GM13977 (cell line): ENCODE data around the gene TMEM87B.

Experiments used
- DNase-seq: peaks from one replicate; pipeline ENCODE4 v3.0.0; 2012; ENCODE audit warnings: low spot score
- CTCF ChIP-seq: IDR thresholded peaks from 2 replicates; pipeline ENCODE4 v1.5.1; 2012; ENCODE audit warnings: mild to moderate bottlenecking, control low read depth; ENCODE audit not compliant: insufficient read depth; ENCODE audit errors: extremely low read depth, missing control alignments
- in situ Hi-C: fragments of 300-500 bp; cut with MboI; formaldehyde crosslinking; loops from one replicate; pipeline ENCODE4 v1.12.0; 2022; ENCODE audit warnings: low sequenced_read_pairs, low pct_unique_long_range_greater_than_20kb, mixed read lengths, inconsistent platforms; ENCODE audit not compliant: unreplicated experiment

The TMEM87B gene

GRCh38 chr2:112140899-112141625 is 86.0 kb downstream of the TMEM87B start:
- no peak for TF ChIP-seq CTCF
- in situ Hi-C loops, result no loop called here
- no peak for DNase-seq

GRCh38 chr2:112141626-112142007 is 86.5 kb downstream of the TMEM87B start:
- in situ Hi-C loops, result no loop called here
- no peak for TF ChIP-seq CTCF
- DNase-seq, result no peak

GRCh38 chr2:112142525-112143078 is 87.5 kb downstream of the TMEM87B start:
- TF ChIP-seq CTCF, result no peak
- no peak for DNase-seq
- in situ Hi-C loops, result no loop called here

DNA sequence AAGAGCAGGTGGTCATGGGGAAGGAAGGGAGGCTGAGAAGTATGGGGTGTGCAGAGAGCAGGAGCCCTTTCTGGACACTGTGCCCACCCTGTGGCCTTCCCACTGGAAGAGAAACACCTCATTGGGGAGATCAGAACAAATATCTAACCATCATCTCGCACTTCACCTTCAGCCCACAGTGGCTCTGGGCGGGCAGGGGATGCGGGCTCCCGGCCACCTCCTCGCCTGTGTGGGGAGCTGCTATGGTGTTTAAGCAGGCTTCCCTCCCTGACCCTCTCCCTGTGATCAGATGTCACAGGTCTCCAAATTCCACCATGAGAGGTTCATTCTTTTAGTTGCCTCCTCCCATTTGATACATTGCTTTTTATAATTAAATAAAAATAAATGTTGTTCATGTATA is 88.1 kb downstream of the TMEM87B start:
- TF ChIP-seq CTCF, result no peak
- in situ Hi-C loops, result no loop called here
- DNase-seq, result no peak

DNA sequence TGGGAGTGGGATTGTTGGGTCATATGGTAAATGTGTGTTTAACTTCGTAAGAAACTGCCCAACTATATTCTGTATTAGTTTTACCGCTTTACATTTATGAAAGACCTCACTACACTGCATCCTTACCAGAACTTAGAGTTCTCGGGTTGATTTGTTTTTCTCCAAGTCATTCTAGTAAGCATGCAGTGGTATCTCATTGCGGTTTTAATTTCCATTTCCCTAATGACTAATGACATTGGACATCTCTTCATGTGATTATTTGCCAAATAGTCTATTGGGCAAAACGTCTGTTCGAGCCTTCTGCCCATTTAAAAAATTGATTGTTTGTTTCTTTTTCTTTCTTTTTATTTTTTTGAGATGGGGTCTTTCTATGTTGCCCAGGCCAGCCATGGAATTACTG is 89.9 kb downstream of the TMEM87B start:
- in situ Hi-C loops, result no loop called here
- TF ChIP-seq CTCF, result no peak
- DNase-seq, result no peak

- no peak for DNase-seq
- TF ChIP-seq CTCF, result no peak
- in situ Hi-C loops, result no loop called here
Measured at GRCh38 chr2:112147382-112148168, 92.5 kb downstream of the TMEM87B start.
